HG02943 (cell line): ENCODE measurements around the gene CUL1.

Experiments used
- ATAC-seq: cut with Tn5 transposase; IDR thresholded peaks from one replicate; pipeline ENCODE4 v1.9.1; 2021; ENCODE audit warnings: mild to moderate bottlenecking, low read depth, moderate library complexity; ENCODE audit not compliant: unreplicated experiment

Gene CUL1

GRCh38 chr7:148750442-148751355, 52.0 kb downstream of the CUL1 start:
- ATAC-seq: no peak

- no peak for ATAC-seq
These were observed 54.5 kb downstream of the CUL1 start for GRCh38 chr7:148753224-148753623.

GRCh38 chr7:148754912-148755311, 56.2 kb downstream of the CUL1 start:
- ATAC-seq: no peak

GRCh38 chr7:148761499-148762278, 63.0 kb downstream of the CUL1 start:
- ATAC-seq: no peak

- ATAC-seq: no peak
These were observed 64.9 kb downstream of the CUL1 start for GRCh38 chr7:148763622-148764021.

GRCh38 chr7:148770004-148770403, 71.3 kb downstream of the CUL1 start:
- no peak for ATAC-seq

- no peak for ATAC-seq
These were observed 73.8 kb downstream of the CUL1 start for GRCh38 chr7:148772297-148773089.

GRCh38 chr7:148773334-148773733, 74.6 kb downstream of the CUL1 start:
- peak; percentile 84 for ATAC-seq

- no peak for ATAC-seq
These were observed 75.8 kb downstream of the CUL1 start for GRCh38 chr7:148774471-148774870.

- ATAC-seq: no peak
These were observed 84.2 kb downstream of the CUL1 start for GRCh38 chr7:148782757-148783456.

- ATAC-seq: no peak
These were observed 85.3 kb downstream of the CUL1 start for GRCh38 chr7:148783801-148784527.

- ATAC-seq: no peak
These were observed 89.0 kb downstream of the CUL1 start for GRCh38 chr7:148787571-148788295.

GRCh38 chr7:148789220-148789619, 90.5 kb downstream of the CUL1 start:
- no peak for ATAC-seq

GRCh38 chr7:148790131-148790726, 91.5 kb downstream of the CUL1 start:
- ATAC-seq: no peak

- ATAC-seq: no peak
These were observed 92.1 kb downstream of the CUL1 start for GRCh38 chr7:148790850-148791249.

GRCh38 chr7:148791546-148791945, 92.8 kb downstream of the CUL1 start:
- ATAC-seq: no peak

GRCh38 chr7:148793590-148793989, 94.9 kb downstream of the CUL1 start:
- ATAC-seq: no peak

- no peak for ATAC-seq
These were observed 95.8 kb downstream of the CUL1 start for GRCh38 chr7:148794476-148794875.
